Hematopoietic multipotent progenitor cell treated with erythropoietin and hydrocortisone succinate and interleukin-3 and kit ligand, for 8 days (in vitro differentiated cells): Measurements from ENCODE around the gene IL6.
"Not testable (repeated sequence)": the region's sequence is repeated elsewhere in the genome, so short reads cannot be mapped to it uniquely, and the experiment has no call there.

Experiments
- DNase-seq: peaks from one replicate; pipeline ENCODE4 v3.0.0-alpha.2; 2015

The IL6 gene

GRCh38 chr7:22726907-22727713 lies at the start of gene IL6:
IL6 (plus strand) TSS chr7:22727200; CDS start chr7:22727263, 63 bp downstream.
- peak; percentile 32 for DNase-seq

DNA sequence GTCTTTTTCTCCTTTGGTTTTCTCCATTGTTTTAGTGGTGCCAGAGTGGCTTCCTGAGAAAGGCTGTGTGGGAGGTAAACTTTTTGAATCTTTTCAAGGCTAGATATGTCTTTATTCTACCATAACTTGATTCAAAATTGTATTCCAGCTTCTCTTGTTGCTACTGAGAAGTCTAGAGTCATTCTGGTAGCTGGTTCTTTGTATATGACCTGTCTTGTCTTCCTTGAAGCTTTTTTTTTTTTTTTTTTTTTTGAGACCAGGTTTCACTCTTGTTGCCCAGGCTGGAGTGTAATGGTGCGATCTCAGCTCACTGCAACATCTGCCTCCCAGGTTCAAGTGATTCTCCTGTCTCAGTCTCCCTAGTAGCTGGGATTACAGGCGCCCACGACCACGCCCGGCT lies 49.7 kb upstream of the IL6 start:
- DNase-seq, result not testable (repeated sequence)

DNA sequence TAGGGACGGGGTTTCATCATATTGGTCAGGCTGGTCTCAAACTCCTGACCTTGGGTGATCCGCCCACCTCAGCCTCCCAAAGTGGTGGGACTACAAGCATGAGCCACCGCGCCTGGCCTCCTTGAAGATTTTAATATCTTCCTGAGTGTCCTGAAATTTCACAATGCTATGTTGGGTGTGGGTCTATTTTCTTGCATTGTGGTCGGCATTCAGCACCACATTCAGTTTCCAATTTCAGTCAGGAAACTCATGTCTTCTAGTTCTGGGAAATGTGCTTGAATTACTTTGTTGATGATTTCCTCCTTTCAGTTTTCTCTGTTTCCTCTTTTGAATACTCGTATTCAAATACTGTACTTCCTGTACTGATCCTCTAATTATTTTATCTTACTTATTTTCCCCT lies 49.3 kb upstream of the IL6 start:
- DNase-seq, result no peak

DNA sequence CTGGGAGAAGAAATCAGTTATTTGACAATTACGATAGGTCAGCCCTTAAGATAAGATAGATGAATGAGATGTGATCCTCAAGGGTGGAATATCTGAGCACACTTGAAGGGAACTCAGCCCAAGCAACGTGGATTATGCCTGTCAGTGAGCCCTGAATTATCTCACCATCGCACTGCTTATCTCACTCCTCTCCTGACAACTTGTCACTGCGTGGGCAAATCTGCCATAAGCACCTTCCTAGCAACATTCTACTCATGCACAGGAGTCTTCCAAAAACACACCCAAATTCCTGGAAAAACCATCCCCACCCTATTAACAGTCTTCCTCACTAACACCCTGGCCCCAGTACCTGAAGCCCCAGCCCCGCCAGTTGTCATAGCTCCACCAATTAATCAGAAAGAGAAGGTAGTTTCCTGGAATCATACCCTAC lies 46.5 kb upstream of the IL6 start:
- DNase-seq, result peak; percentile 6

- no peak for DNase-seq
Observed at GRCh38 chr7:22681312-22681711, 45.7 kb upstream of the IL6 start.

DNA sequence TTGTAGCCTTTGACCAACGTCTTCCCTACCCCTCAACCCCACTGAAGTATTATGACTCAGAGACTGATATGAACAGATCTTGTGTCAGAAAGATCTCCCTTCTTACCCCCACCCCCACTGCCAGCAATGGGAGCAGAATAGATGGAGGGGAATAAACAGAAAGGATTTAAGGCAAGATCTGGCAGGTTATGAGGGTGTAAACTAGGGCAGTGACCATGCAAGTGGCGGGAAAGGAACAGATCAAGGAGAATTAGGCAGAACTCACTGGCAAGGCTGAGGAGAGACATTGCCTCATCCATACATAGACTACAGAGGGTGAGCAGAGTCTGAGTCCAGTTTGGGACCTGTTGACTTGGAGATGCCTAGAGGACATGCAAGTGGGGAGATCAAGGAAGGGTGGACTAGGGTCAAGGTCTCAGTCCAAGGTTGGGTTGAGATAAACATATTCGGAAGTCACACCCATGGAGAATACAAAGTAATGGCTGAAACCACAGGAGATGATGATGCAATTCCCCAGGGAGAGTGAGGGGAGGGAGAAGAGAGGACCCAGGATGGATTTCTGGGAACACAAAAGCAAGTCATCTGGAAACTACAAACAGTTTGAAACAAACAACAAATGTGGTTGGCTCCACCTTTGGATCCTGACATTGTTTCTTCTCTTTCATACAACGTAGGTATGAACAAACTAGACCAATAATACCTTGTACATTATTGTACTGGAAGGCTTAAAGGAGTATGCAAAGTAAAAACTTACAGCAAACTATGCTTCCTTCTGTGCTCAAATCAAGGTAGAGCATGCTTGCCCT lies 44.9 kb upstream of the IL6 start:
- no peak for DNase-seq

DNA sequence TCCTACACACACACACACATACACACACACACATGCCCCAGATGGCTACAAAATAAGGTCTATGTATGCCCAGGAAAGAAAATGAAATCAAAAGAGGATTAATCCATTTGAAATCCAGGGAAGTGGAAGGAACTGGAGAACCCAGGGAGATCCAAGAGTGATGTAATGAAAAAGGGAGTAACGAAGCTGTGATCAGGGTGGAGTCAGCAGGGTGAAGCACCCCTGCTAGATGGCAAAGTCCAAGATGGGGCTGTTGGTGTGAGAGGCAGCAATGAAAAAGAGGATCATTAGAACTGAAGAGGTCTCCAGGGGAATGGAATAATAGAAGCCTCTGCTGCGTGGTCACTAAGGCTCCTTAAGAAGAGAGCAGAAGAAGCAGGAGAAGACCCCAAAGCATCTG lies 43.6 kb upstream of the IL6 start:
- no peak for DNase-seq

DNA sequence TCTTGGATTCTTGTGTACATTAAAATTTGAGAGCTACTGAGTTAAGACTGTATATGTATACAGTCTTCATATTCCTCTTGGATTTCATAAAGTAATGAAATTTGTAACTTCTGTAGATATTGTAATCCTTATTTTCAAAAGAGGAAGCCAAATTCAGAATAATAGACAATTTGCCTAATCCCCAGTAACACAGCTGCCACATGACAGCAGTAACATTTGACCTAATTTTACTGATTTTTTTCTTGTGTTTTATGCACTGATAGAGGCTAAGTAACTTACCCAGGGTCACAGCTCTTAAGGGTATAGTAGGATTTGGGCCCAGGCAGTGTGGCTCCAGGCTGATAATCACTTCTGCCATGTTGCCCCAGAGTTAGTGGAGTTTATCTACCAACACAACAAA lies 40.4 kb upstream of the IL6 start:
- no peak for DNase-seq

DNA sequence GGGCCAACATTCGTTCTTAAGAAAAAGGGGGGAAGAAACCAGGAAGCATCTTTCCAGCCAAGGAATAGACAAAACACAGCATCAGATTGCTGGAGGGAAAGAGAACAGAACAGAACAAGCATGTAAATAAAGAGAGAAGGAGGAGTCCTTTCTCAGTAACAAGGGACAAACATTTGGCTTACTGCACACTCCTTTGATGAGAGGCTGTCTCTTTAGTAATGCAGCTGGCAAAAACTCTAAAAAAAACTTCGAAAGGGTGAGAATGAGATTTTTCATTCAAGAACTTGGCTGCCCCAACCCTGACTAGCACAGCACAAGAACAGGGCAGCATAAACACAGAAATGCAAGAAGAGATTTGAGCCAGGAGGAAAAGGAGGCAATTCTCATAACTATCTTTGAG lies 38.9 kb upstream of the IL6 start:
- DNase-seq, result no peak

GRCh38 chr7:22688934-22689333 lies 38.1 kb upstream of the IL6 start:
- not testable (repeated sequence) for DNase-seq

DNA sequence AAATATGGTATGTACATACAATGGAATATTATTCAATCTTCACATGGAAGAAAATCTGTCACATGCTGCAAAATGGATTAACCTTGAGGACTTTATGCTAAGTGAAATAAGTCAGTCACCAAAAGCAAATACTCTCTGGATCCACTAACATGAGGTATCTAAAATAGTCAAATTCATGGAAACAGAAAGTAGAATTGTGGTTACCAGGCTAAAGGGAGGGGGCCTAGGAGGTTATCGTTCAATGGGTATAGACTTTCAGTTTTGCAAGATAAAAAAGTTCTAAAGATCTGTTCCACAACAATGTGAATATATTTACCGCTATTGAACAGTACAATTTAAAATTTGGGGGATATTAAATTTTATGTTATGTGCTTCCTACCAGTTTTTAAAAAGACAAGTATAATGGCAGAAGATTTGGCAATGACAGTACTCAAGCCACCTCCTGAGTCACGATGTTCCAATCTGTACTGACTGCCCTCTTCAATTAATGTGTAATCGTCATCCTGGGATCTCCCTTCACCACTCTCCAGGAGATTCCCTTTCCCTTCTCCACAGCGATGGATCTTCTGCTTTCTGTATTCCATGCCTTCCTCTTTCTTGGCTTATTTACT lies 32.3 kb upstream of the IL6 start:
- no peak for DNase-seq

DNA sequence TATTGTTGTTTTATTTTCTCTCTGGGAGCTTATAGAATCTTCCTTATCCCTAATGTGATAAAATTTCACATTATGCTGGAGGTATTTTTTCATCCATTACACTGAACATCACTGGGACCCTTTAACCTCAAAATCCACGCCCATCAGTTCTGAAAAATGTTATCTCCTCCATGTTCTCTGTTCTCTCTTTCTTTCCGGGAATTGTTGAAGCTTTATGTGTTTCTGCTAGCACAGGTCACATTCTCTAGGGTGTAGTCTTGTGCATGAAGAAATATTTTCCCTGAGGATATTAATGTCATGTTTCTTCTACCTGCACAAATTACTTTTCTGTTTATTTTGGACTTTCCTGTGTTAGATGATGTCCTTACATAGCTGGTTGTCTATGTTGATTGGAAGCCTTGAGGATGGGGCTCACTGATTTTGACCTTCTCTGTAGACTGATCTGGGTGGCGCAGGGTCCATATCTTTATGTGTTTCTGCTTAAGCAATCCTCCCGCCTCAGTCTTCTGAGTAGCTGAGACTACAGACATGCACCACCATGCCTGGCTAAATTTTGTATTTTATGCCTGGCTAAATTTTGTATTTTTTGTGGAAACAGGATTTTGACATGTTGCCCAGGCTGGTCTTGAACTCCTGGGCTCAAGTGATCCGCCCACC lies 31.4 kb upstream of the IL6 start:
- no peak for DNase-seq

DNA sequence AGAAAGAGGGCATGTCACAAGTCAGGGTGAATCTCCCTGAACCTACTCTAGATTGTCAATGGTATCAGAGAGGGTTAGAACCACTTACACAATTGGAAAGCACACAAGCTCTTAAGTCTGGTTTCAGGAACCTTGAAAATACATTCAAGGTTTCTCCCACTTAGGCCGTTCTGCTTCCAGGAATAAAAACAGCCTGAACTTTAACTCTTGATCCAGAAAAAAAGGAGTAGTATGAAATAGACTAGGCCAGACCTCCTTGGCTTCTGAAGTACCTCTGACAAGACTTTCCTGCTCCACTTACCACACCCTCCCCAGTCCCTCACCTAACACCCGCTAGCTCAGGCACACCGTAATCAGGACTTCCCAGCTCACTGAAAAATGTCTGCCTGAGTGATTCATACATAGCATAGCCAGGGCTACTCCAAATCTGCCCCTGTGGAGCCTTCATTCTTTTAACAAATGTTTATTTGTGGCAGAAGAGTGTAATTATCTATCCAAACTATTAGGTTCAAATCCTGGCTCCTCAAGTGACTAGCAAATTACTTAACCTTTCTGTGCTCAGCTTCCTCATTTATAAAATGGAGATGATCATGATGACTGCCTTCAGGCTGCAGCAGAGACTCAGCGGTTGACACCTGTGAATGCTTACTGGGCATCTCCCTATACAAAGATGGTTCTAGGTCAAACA lies 30.3 kb upstream of the IL6 start:
- DNase-seq, result no peak

GRCh38 chr7:22697322-22697859 lies 29.6 kb upstream of the IL6 start:
- no peak for DNase-seq

DNA sequence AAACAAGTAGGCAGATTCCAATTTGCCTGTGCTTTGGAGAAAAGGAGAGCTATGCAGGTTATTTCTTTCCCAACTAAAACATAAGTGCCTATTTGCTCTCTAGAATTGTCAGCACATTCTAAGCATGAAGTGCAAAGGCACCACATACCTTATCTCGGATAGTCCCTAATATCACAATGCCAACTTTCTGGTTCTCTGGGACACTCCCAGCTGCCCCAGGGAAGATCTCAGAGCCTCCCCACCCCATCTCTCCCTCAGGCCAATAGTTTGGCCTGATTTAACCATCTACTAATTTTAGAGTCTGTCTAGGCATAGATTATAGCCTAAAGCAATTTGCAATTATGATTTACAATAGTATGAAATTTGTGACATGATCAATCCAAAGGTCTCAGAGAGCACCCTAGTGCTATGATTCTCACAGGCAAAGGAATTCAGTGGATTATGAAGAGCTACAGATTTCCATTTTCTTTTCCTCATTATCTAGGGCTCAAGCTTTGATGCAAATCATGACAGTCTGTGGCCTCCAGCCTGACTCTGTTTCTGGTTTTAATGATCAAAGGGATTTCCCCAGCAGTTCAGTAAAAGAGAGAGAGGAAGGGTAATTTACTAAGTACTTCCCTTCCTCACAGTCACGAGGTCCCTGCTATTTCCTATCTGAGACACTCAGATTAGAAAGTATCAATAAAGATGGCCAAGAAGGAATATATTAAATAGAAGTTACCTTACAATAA lies 29.0 kb upstream of the IL6 start:
- no peak for DNase-seq

- DNase-seq, result no peak
Observed at GRCh38 chr7:22698767-22699166, 28.2 kb upstream of the IL6 start.

GRCh38 chr7:22700559-22701002 lies 26.4 kb upstream of the IL6 start:
- DNase-seq, result no peak

GRCh38 chr7:22702516-22702915 lies 24.5 kb upstream of the IL6 start:
- no peak for DNase-seq

- not testable (repeated sequence) for DNase-seq
Observed at GRCh38 chr7:22703107-22703855, 23.7 kb upstream of the IL6 start.

- DNase-seq, result not testable (repeated sequence)
Observed at GRCh38 chr7:22703978-22704610, 22.9 kb upstream of the IL6 start.
